ENCODE results near the gene EEPD1. TPM values are rescaled to one million over a fixed set of nuclear protein-coding genes. Genes with fewer than 3 reads are reported as not detected.

Gene EEPD1
- polyA plus RNA-seq, 1 of the 3 experiments (the other 2 are of a cell fraction): 5.0 TPM

GRCh38 chr7:36131499-36131898, 21.6 kb upstream of the EEPD1 start:
- H2AFZ ChIP-seq (ENCODE audit: low read depth): no peak overlapping the region
- H3K4me1 ChIP-seq (ENCODE audit: control insufficient read depth in 1 of 2, insufficient read depth in 2 of 2, low read depth in 1 of 2, low read length in 1 of 2): peaks cover 0 to 2% of the 10 kb centered on the region in 2 experiments; a peak in 3 of 4 replicates
- peak; percentile 13; the same call in 1 of the 2 replicates for TF ChIP-seq RAD21 (IDR thresholded peaks at IDR 0.05; ENCODE audit: low read length)
- no peak for TF ChIP-seq RXRA (IDR thresholded peaks at IDR 0.05; ENCODE audit: borderline replicate concordance, low read depth)
- TF ChIP-seq YY1 (IDR thresholded peaks at IDR 0.05; ENCODE audit: low read depth): no peak
- no peaks in the 10 kb centered on the region for H3K27me3 ChIP-seq (ENCODE audit: insufficient read depth)
- POLR2A ChIA-PET: interaction anchor here (0.6 kb wide), 1 partner anchor 123 kb away, joined by 4 read pairs; no protein-coding TSS in a partner anchor
- H3K27ac ChIP-seq (ENCODE audit: low read depth in 2 of 2, low read length in 1 of 2): no peak overlapping the region
- DNase-seq: no peak
- no peaks in the 10 kb centered on the region for H3K9me3 ChIP-seq
- H3K9me2 ChIP-seq: no peaks in the 10 kb centered on the region
- no peaks in the 10 kb centered on the region for H3K79me2 ChIP-seq (ENCODE audit: insufficient read depth)
- no peaks in the 10 kb centered on the region for H4K20me1 ChIP-seq (ENCODE audit: insufficient read depth)
- H3K4me2 ChIP-seq: no peak overlapping the region
- H3F3A ChIP-seq (replicated peaks; ENCODE audit: insufficient read depth): peaks cover 9% of the 10 kb centered on the region
- no peak overlapping the region for H3K9ac ChIP-seq
- H3K36me3 ChIP-seq (replicated peaks in 1 of 2; ENCODE audit: control insufficient read depth in 1 of 2, insufficient read depth in 2 of 2, low read length in 1 of 2): no peaks in the 10 kb centered on the region
- 79% methylated on average over 7 of the region's 7 CpGs for WGBS (ENCODE audit: low lambda C conversion rate)
- no peak overlapping the region for H3K4me3 ChIP-seq (ENCODE audit: low read depth in 2 of 2, low read length in 1 of 2)
- CTCF ChIA-PET: interaction anchor here (0.7 to 1.4 kb wide), 4 partner anchors 16 to 160 kb away, joined by 3 to 7 read pairs (median 4); no protein-coding TSS in a partner anchor

GRCh38 chr7:36132012-36132411, 21.0 kb upstream of the EEPD1 start:
- no peak overlapping the region for H3K9ac ChIP-seq
- H3K4me3 ChIP-seq (ENCODE audit: low read depth in 2 of 2, low read length in 1 of 2): no peak overlapping the region
- WGBS (ENCODE audit: low lambda C conversion rate): 89% methylated on average over 8 of the region's 8 CpGs
- no peak overlapping the region for H3K27ac ChIP-seq (ENCODE audit: low read depth in 2 of 2, low read length in 1 of 2)
- TF ChIP-seq YY1 (IDR thresholded peaks at IDR 0.05; ENCODE audit: low read depth): no peak
- TF ChIP-seq EP300 (IDR thresholded peaks at IDR 0.05; ENCODE audit: borderline replicate concordance in 1 of 2, low read depth in 1 of 2, low read length in 1 of 2): no peak
- no peak for TF ChIP-seq CTCF (IDR thresholded peaks at IDR 0.05)
- TF ChIP-seq TEAD4 (IDR thresholded peaks at IDR 0.05; ENCODE audit: borderline replicate concordance, insufficient read depth): no peak
- no peak for TF ChIP-seq RAD21 (IDR thresholded peaks at IDR 0.05; ENCODE audit: low read length)
- TF ChIP-seq RFX5 (IDR thresholded peaks at IDR 0.05; ENCODE audit: low read length): no peak
- TF ChIP-seq USF1 (IDR thresholded peaks at IDR 0.05; ENCODE audit: borderline replicate concordance, low read depth): no peak
- TF ChIP-seq PBX3 (IDR thresholded peaks at IDR 0.05): no peak
- TF ChIP-seq ELF1 (IDR thresholded peaks at IDR 0.05): no peak
- no peak for TF ChIP-seq FOSL2 (IDR thresholded peaks at IDR 0.05; ENCODE audit: borderline replicate concordance, low read depth)
- no peak for TF ChIP-seq MXI1 (IDR thresholded peaks at IDR 0.05; ENCODE audit: low read depth, low read length)
- no peak for TF ChIP-seq GATA2 (CRISPR knock-in tag; IDR thresholded peaks at IDR 0.05)
- TF ChIP-seq SIN3A (IDR thresholded peaks at IDR 0.05; ENCODE audit: borderline replicate concordance, low read depth, low read length): no peak
- no peak for TF ChIP-seq NRF1 (IDR thresholded peaks at IDR 0.05; ENCODE audit: low read depth, low read length)
- no peak for TF ChIP-seq IRF3 (IDR thresholded peaks at IDR 0.05; ENCODE audit: low read depth, low read length)
- TF ChIP-seq TAF1 (IDR thresholded peaks at IDR 0.05; ENCODE audit: borderline replicate concordance, low read depth, low read length): no peak
- no peak for TF ChIP-seq EZH2phosphoT487 (IDR thresholded peaks at IDR 0.05; ENCODE audit: borderline replicate concordance, low read depth)
- H3F3A ChIP-seq (replicated peaks; ENCODE audit: insufficient read depth): peaks cover 9% of the 10 kb centered on the region
- H3K4me1 ChIP-seq (ENCODE audit: control insufficient read depth in 1 of 2, insufficient read depth in 2 of 2, low read depth in 1 of 2, low read length in 1 of 2): peaks cover 0 to 2% of the 10 kb centered on the region in 2 experiments; a peak in 3 of 4 replicates
- H3K27me3 ChIP-seq (ENCODE audit: insufficient read depth): no peaks in the 10 kb centered on the region
- no peak overlapping the region for H2AFZ ChIP-seq (ENCODE audit: low read depth)
- H3K9me3 ChIP-seq: no peaks in the 10 kb centered on the region
- H3K79me2 ChIP-seq (ENCODE audit: insufficient read depth): no peaks in the 10 kb centered on the region
- no peak for DNase-seq
- POLR2A ChIA-PET: interaction anchor here (0.6 kb wide), 1 partner anchor 123 kb away, joined by 4 read pairs; no protein-coding TSS in a partner anchor
- no peaks in the 10 kb centered on the region for H3K9me2 ChIP-seq
- CTCF ChIA-PET: interaction anchor here (0.7 to 1.4 kb wide), 4 partner anchors 16 to 160 kb away, joined by 3 to 7 read pairs (median 4); no protein-coding TSS in a partner anchor
- H3K4me2 ChIP-seq: no peak overlapping the region
- H4K20me1 ChIP-seq (ENCODE audit: insufficient read depth): no peaks in the 10 kb centered on the region
- no peaks in the 10 kb centered on the region for H3K36me3 ChIP-seq (replicated peaks in 1 of 2; ENCODE audit: control insufficient read depth in 1 of 2, insufficient read depth in 2 of 2, low read length in 1 of 2)

Data from SK-N-SH (cell line).